H1 (cell line): ENCODE results near the gene NOC3L. TPM values are rescaled to one million over a fixed set of nuclear protein-coding genes. Genes with fewer than 3 reads are reported as not detected.

Experiments
- CBX8 ChIP-seq: fragments of 300-800, 300-1000 bp; sonication (generic); IDR thresholded peaks from 2 replicates; pipeline ENCODE4 v1.7.1; 2016; ENCODE audit warnings: low read depth, low read length, borderline replicate concordance
- CHD2 ChIP-seq: IDR thresholded peaks from 2 replicates; pipeline ENCODE4 v1.6.1; 2012; ENCODE audit warnings: low read length, improper control_type of control experiment
- CHD7 ChIP-seq: fragments of 300-600 bp; sonication (generic); IDR thresholded peaks from 2 replicates; pipeline ENCODE4 v1.7.1; 2012; ENCODE audit warnings: low read length, moderate library complexity, mild to moderate bottlenecking, inconsistent platforms; ENCODE audit not compliant: insufficient replicate concordance
- KDM4A ChIP-seq: IDR thresholded peaks from one replicate; pipeline ENCODE4 v1.7.1; 2012; ENCODE audit warnings: low read depth, mild to moderate bottlenecking, moderate library complexity, low read length, inconsistent platforms; ENCODE audit not compliant: severe bottlenecking
- POLR2AphosphoS5 ChIP-seq: IDR thresholded peaks from 2 replicates; pipeline ENCODE4 v1.6.1; 2011; ENCODE audit warnings: low read depth, low read length
- RAD21 ChIP-seq, 2 experiments: IDR thresholded peaks in 1 of 2; conservative IDR thresholded peaks in 1 of 2; 2 replicates each; pipeline ENCODE4 v1.6.1; 2011; ENCODE audit warnings: low read depth in 2 of 2, low read length in 2 of 2, improper control_type of control experiment in 1 of 2, inconsistent platforms in 1 of 2, mild to moderate bottlenecking in 1 of 2, moderate library complexity in 1 of 2
- RBBP5 ChIP-seq: IDR thresholded peaks from 2 replicates; pipeline ENCODE4 v1.7.1; 2012; ENCODE audit warnings: low read depth, mild to moderate bottlenecking, inconsistent platforms, low read length, moderate library complexity, borderline replicate concordance
- RNF2 ChIP-seq: fragments of 200-900, 300-1000 bp; sonication (generic); IDR thresholded peaks from 2 replicates; pipeline ENCODE4 v1.7.1; 2016; ENCODE audit warnings: borderline replicate concordance, low read depth, mild to moderate bottlenecking, antibody characterized with exemption, low read length; ENCODE audit not compliant: poor library complexity, severe bottlenecking; ENCODE audit errors: missing control alignments
- SAP30 ChIP-seq: fragments of 300-600 bp; sonication (generic); IDR thresholded peaks from 2 replicates; pipeline ENCODE4 v1.7.1; 2012; ENCODE audit warnings: low read length, moderate library complexity, mild to moderate bottlenecking, inconsistent platforms; ENCODE audit not compliant: insufficient read depth, insufficient replicate concordance
- YY1 ChIP-seq: IDR thresholded peaks from 2 replicates; pipeline ENCODE4 v1.6.1; 2011; ENCODE audit warnings: low read depth, mild to moderate bottlenecking, low read length
- polyA plus RNA-seq, 7 experiments: library from polyadenylated mRNA; depleted of rRNA in 3 of 7; stranded (reverse) in 5 of 7; unstranded in 2 of 7; fragments of >200 nt in 5 of 7; fragments of 200-250 nt in 2 of 7; gene quantifications; 1 replicate in 5 of 7; 2 replicates in 1 of 7; 4 replicates in 1 of 7; pipeline versions ENCODE4 v1.2.1 to v1.2.3, GENCODE V29; 2011 to 2013; ENCODE audit warnings: missing spikeins in 2 of 7, mixed read lengths in 2 of 7
- total RNA-seq: library from RNA; stranded (reverse); fragmentation: NEBNext Ultra II Directional; extraction: Animal tissue kit (Norgen Biotek cat#: 25700); gene quantifications from 2 replicates; pipeline ENCODE4 v1.2.1, GENCODE V29; 2021

NOC3L gene
- total and polyA plus RNA-seq, 2 of the 8 experiments (the other 6 are each of a cell fraction or from before 2014, with no cell fraction given) = 7.1 to 39.1 TPM

GRCh38 chr10:94402843-94403379 is 40.2 kb upstream of the NOC3L start (continued):
- TF ChIP-seq CHD7 (no peak), YY1 (no peak; the same call in 1 of the 2 replicates), CBX8 (no peak), RNF2 (peak; percentile 58), CHD2 (no peak), SAP30 (no peak), POLR2AphosphoS5 (no peak), RAD21 (IDR thresholded peaks at IDR 0.05 in 1 of 2, conservative IDR thresholded peaks at IDR 0.05 in 1 of 2; ENCODE audit: low read depth in 2 of 2, low read length in 2 of 2) (no peak), KDM4A (peak; percentile 89), RBBP5 (peak; percentile 81)
